Activated CD8-positive, alpha-beta memory T cell treated with anti-CD3 and anti-CD28 coated beads, Interleukin-2, amount 50 U/mL, for 1 hour (primary cell): ENCODE measurements around the gene PAK4.
"Not testable (repeated sequence)": the region's sequence is repeated elsewhere in the genome, so short reads cannot be mapped to it uniquely, and the experiment has no call there.

Experiments
- DNase-seq: peaks from one replicate; pipeline ENCODE4 v3.0.0-alpha.2; 2020; ENCODE audit errors: extremely low read depth

PAK4 gene

GRCh38 chr19:39207293-39207836 lies 81.8 kb downstream of the PAK4 start:
- DNase-seq, result no peak

- DNase-seq, result no peak
Observed at GRCh38 chr19:39208175-39208795, 82.7 kb downstream of the PAK4 start.

- DNase-seq, result no peak
Observed at GRCh38 chr19:39209196-39209595, 83.6 kb downstream of the PAK4 start.

GRCh38 chr19:39211731-39212374 lies 86.3 kb downstream of the PAK4 start:
- DNase-seq, result no peak

GRCh38 chr19:39212375-39212742 lies 86.8 kb downstream of the PAK4 start:
- DNase-seq, result no peak

- not testable (repeated sequence) for DNase-seq
Observed at GRCh38 chr19:39215323-39215722, 89.7 kb downstream of the PAK4 start.

GRCh38 chr19:39217094-39217493 lies 91.5 kb downstream of the PAK4 start:
- no peak for DNase-seq

GRCh38 chr19:39218230-39219007 lies 92.8 kb downstream of the PAK4 start:
- DNase-seq, result no peak

- not testable (repeated sequence) for DNase-seq
Observed at GRCh38 chr19:39219108-39219507, 93.5 kb downstream of the PAK4 start.

GRCh38 chr19:39223703-39224279 lies 98.2 kb downstream of the PAK4 start:
- no peak for DNase-seq

- DNase-seq, result no peak
Observed at GRCh38 chr19:39224910-39225309, 99.3 kb downstream of the PAK4 start.
